PC-3 (cell line): ENCODE measurements around the gene TNS3. TPM values are rescaled to one million over a fixed set of nuclear protein-coding genes. Genes with fewer than 3 reads are reported as not detected.

ENCODE experiments used
- ATAC-seq: fragments of 200-7000 bp; cut with Tn5 transposase; 2 replicates; pipeline ENCODE4 v1.9.1; 2020; ENCODE audit warnings: mild to moderate bottlenecking, moderate library complexity
- BruUV-seq: library from RNA; stranded (reverse); fragments of 400-500 nt; replicated peaks from 2 replicates; lab custom pipeline; 2021; lab: Mats Ljungman, UMichigan
- CTCF ChIA-PET: fragments of 300-600 bp; sonication (Branson Sonifier 250); formaldehyde crosslinking; loops from one replicate; lab custom pipeline; 2022; ENCODE audit warnings: antibody characterized with exemption; lab: Charles Lee
- POLR2A ChIA-PET: fragments of 300-600 bp; sonication (Branson Sonifier 250); formaldehyde crosslinking; loops from one replicate; lab custom pipeline; 2022; ENCODE audit warnings: antibody characterized with exemption; ENCODE audit not compliant: unreplicated experiment; lab: Charles Lee
- DNase-seq: peaks from one replicate; pipeline ENCODE4 v3.0.0-alpha.2; 2015
- H2AFZ ChIP-seq: fragments of 300-600 bp; sonication (generic); 2 replicates; pipeline ENCODE4 v1.6.0; 2016; ENCODE audit warnings: antibody characterized with exemption, low read length
- H3F3A ChIP-seq: fragments of 300-600 bp; sonication (generic); one replicate; pipeline ENCODE4 v1.6.0; 2017; ENCODE audit warnings: antibody characterized with exemption, low read length, control low read depth, mild to moderate bottlenecking; ENCODE audit not compliant: unreplicated experiment
- H3K27ac ChIP-seq: fragments of 300-600 bp; sonication (generic); 2 replicates; pipeline ENCODE4 v1.5.1; 2016; ENCODE audit warnings: mild to moderate bottlenecking, low read length
- H3K27me3 ChIP-seq: fragments of 300-600 bp; sonication (generic); 2 replicates; pipeline ENCODE4 v1.6.1; 2016; ENCODE audit warnings: low read length, mixed read lengths
- H3K36me3 ChIP-seq: fragments of 300-600 bp; sonication (generic); 2 replicates; pipeline ENCODE4 v1.6.1; 2016; ENCODE audit warnings: low read depth, mixed run types, low read length, mixed read lengths
- H3K4me1 ChIP-seq: fragments of 300-600 bp; sonication (generic); 2 replicates; pipeline ENCODE4 v1.5.1; 2016; ENCODE audit warnings: low read length; ENCODE audit not compliant: insufficient read depth
- H3K4me2 ChIP-seq: fragments of 300-600 bp; sonication (generic); 2 replicates; pipeline ENCODE4 v1.6.0; 2016; ENCODE audit warnings: low read length
- H3K4me3 ChIP-seq: fragments of 300-600 bp; sonication (generic); 2 replicates; pipeline ENCODE4 v1.5.1; 2016; ENCODE audit warnings: mild to moderate bottlenecking, low read length, mixed read lengths
- H3K79me2 ChIP-seq: fragments of 300-600 bp; sonication (generic); 2 replicates; pipeline ENCODE4 v1.6.1; 2017; ENCODE audit warnings: low read length, mixed read lengths
- H3K9ac ChIP-seq: fragments of 300-600 bp; sonication (generic); 2 replicates; pipeline ENCODE4 v1.6.0; 2016; ENCODE audit warnings: mild to moderate bottlenecking, low read length
- H3K9me2 ChIP-seq: fragments of 300-600 bp; sonication (generic); replicated peaks from 2 replicates; pipeline ENCODE4 v1.6.1; 2016; ENCODE audit warnings: mixed run types, low read length, mixed read lengths
- H3K9me3 ChIP-seq: fragments of 300-600 bp; sonication (generic); 2 replicates; pipeline ENCODE4 v1.6.1; 2016; ENCODE audit warnings: low read length, mixed read lengths
- H4K20me1 ChIP-seq: fragments of 300-600 bp; sonication (generic); 2 replicates; pipeline ENCODE4 v1.6.1; 2016; ENCODE audit warnings: low read length, mixed read lengths
- EZH2 ChIP-seq: fragments of 300-600 bp; sonication (generic); IDR thresholded peaks from one replicate; pipeline ENCODE4 v1.6.1; 2017; ENCODE audit warnings: antibody characterized with exemption, mild to moderate bottlenecking, low read length; ENCODE audit not compliant: unreplicated experiment
- EZH2phosphoT487 ChIP-seq: fragments of 300-600 bp; sonication (generic); IDR thresholded peaks from 2 replicates; pipeline ENCODE4 v1.6.1; 2018; ENCODE audit warnings: mild to moderate bottlenecking, antibody characterized with exemption, low read length, borderline replicate concordance
- intact Hi-C: fragments of 100-400 bp; cut with micrococcal nuclease; formaldehyde crosslinking; loops from 2 replicates; pipeline ENCODE4 v1.9.0; 2023
- total RNA-seq: library from RNA; depleted of rRNA; stranded (reverse); fragments of >200 nt; gene quantifications from 2 replicates; pipeline ENCODE4 v1.2.3, GENCODE V29; 2014
- TF ChIP-seq, protein P1 (sequence below): fragments of 300-600 bp; sonication (generic); conservative IDR thresholded peaks from 2 replicates; pipeline ENCODE4 v1.5.1; 2017; ENCODE audit warnings: antibody characterized with exemption, low read depth, mild to moderate bottlenecking, low read length

Gene TNS3
- total RNA-seq, 1 experiment from 2014 or later: 72.3 TPM

DNA sequence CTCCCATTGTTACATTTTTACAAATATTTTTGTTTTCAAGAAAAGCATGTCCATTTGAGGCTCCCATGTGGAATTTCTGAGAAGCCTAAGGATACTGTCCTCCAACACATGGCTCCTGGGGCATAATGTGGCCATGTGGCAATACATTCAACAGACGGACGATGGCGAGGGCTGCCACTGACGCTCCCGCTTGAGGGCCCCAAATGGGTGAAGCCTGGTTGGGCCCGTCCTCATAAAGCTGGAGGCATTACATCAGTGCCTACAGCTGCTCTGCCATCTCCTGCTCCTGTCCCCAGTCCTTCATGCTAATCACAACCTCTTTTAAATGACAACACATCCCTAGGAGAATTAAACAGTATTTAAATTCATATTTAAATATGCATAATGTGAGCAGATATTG, 246.8 kb downstream of the TNS3 start:
- H3K36me3 ChIP-seq: peaks cover 22% of the 10 kb centered on the region; the same call in 1 of the 2 replicates
- POLR2A ChIA-PET: no interaction called here
- H3K9ac ChIP-seq: no peak overlapping the region
- BruUV-seq: no TSS peak
- H4K20me1 ChIP-seq: no peaks in the 10 kb centered on the region
- no peak overlapping the region for H3K4me2 ChIP-seq
- ATAC-seq: no peak
- H3K4me1 ChIP-seq: no peaks in the 10 kb centered on the region
- no peaks in the 10 kb centered on the region for H3F3A ChIP-seq
- intact Hi-C loops: loop anchor here (5.0 kb wide), 1 partner anchor 68 kb away; no protein-coding TSS in a partner anchor
- H2AFZ ChIP-seq: no peak overlapping the region
- H3K27me3 ChIP-seq: no peaks in the 10 kb centered on the region
- no peak overlapping the region for H3K27ac ChIP-seq
- no peaks in the 10 kb centered on the region for H3K9me2 ChIP-seq
- no peaks in the 10 kb centered on the region for H3K79me2 ChIP-seq
- CTCF ChIA-PET: no interaction called here
- no peak for DNase-seq
- H3K9me3 ChIP-seq: no peaks in the 10 kb centered on the region
- H3K4me3 ChIP-seq: no peak overlapping the region
- TF ChIP-seq, protein P1, sequence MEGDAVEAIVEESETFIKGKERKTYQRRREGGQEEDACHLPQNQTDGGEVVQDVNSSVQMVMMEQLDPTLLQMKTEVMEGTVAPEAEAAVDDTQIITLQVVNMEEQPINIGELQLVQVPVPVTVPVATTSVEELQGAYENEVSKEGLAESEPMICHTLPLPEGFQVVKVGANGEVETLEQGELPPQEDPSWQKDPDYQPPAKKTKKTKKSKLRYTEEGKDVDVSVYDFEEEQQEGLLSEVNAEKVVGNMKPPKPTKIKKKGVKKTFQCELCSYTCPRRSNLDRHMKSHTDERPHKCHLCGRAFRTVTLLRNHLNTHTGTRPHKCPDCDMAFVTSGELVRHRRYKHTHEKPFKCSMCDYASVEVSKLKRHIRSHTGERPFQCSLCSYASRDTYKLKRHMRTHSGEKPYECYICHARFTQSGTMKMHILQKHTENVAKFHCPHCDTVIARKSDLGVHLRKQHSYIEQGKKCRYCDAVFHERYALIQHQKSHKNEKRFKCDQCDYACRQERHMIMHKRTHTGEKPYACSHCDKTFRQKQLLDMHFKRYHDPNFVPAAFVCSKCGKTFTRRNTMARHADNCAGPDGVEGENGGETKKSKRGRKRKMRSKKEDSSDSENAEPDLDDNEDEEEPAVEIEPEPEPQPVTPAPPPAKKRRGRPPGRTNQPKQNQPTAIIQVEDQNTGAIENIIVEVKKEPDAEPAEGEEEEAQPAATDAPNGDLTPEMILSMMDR: no peak

- POLR2A ChIA-PET: no interaction called here
- no TSS peak for BruUV-seq
- Histone ChIP-seq H3K4me2 (no peak overlapping the region), H3K36me3 (peaks cover 22% of the 10 kb centered on the region; the same call in 1 of the 2 replicates), H3K4me1 (no peaks in the 10 kb centered on the region), H3K4me3 (no peak overlapping the region), H2AFZ (no peak overlapping the region), H3K9ac (no peak overlapping the region), H3K9me3 (no peaks in the 10 kb centered on the region), H4K20me1 (no peaks in the 10 kb centered on the region), H3K27me3 (no peaks in the 10 kb centered on the region), H3K27ac (no peak overlapping the region), H3K79me2 (no peaks in the 10 kb centered on the region), H3F3A (no peaks in the 10 kb centered on the region), H3K9me2 (no peaks in the 10 kb centered on the region)
- ATAC-seq: no peak
- TF ChIP-seq EZH2phosphoT487: no peak
- TF ChIP-seq EZH2: no peak
- TF ChIP-seq, protein P1: no peak
- intact Hi-C loops: no loop called here
- CTCF ChIA-PET: no interaction called here
- DNase-seq: no peak
These were observed 248.0 kb downstream of the TNS3 start for GRCh38 chr7:47333959-47334358.

DNA sequence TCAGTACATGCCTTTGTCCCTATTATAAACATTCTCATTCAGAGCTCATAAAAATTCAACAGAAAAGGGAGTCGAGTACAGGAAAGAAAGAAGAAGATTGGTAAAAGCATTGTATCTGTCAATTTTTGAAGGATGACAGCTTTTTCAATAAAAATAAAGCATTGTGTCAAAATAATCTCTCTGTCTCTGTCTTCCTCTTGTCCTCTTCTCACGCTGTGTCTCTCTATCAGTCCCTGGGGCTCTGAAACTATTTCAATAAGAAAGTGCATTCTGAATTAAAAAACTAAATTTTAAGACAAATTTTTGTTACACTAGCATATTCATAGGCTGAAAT, 248.4 kb downstream of the TNS3 start:
- Histone ChIP-seq H3K27me3 (no peaks in the 10 kb centered on the region), H3K27ac (no peak overlapping the region), H2AFZ (no peak overlapping the region), H3K4me2 (no peak overlapping the region), H3K9me2 (no peaks in the 10 kb centered on the region), H3K79me2 (no peaks in the 10 kb centered on the region), H4K20me1 (no peaks in the 10 kb centered on the region), H3K4me3 (no peak overlapping the region), H3F3A (no peaks in the 10 kb centered on the region), H3K9ac (no peak overlapping the region), H3K4me1 (no peaks in the 10 kb centered on the region), H3K36me3 (peaks cover 18% of the 10 kb centered on the region; the same call in 1 of the 2 replicates), H3K9me3 (no peaks in the 10 kb centered on the region)
- TF ChIP-seq, protein P1: no peak
- TF ChIP-seq EZH2phosphoT487 (no peak), EZH2 (no peak)
- DNase-seq (no peak), ATAC-seq (no peak)
- intact Hi-C loops: no loop called here
- ChIA-PET POLR2A (no interaction called here), CTCF (interaction anchor here (0.7 kb wide), 1 partner anchor 18 kb away, joined by 5 read pairs; no protein-coding TSS in a partner anchor)
- no TSS peak for BruUV-seq
